Activated CD8-positive, alpha-beta memory T cell treated with anti-CD3 and anti-CD28 coated beads for 36 hours (primary cell): ENCODE data around the gene PRR29. TPM values are rescaled to one million over a fixed set of nuclear protein-coding genes. Genes with fewer than 3 reads are reported as not detected.

Experiments
- CTCF ChIA-PET: fragments of 350-600 bp; sonication (Branson Sonifier 250); formaldehyde crosslinking; loops from one replicate; lab custom pipeline; 2021; ENCODE audit warnings: antibody characterized with exemption; lab: Charles Lee
- POLR2A ChIA-PET: fragments of 350-600 bp; sonication (Branson Sonifier 250); formaldehyde crosslinking; loops from one replicate; lab custom pipeline; 2021; ENCODE audit warnings: antibody characterized with exemption; lab: Charles Lee
- total RNA-seq, 2 experiments: library from RNA; stranded (reverse); gene quantifications; one replicate each; pipeline ENCODE4 v1.2.3, GENCODE V29; 2021

Gene PRR29
- total RNA-seq, 2 experiments from 2014 or later = 0.59 to 0.67 TPM

DNA sequence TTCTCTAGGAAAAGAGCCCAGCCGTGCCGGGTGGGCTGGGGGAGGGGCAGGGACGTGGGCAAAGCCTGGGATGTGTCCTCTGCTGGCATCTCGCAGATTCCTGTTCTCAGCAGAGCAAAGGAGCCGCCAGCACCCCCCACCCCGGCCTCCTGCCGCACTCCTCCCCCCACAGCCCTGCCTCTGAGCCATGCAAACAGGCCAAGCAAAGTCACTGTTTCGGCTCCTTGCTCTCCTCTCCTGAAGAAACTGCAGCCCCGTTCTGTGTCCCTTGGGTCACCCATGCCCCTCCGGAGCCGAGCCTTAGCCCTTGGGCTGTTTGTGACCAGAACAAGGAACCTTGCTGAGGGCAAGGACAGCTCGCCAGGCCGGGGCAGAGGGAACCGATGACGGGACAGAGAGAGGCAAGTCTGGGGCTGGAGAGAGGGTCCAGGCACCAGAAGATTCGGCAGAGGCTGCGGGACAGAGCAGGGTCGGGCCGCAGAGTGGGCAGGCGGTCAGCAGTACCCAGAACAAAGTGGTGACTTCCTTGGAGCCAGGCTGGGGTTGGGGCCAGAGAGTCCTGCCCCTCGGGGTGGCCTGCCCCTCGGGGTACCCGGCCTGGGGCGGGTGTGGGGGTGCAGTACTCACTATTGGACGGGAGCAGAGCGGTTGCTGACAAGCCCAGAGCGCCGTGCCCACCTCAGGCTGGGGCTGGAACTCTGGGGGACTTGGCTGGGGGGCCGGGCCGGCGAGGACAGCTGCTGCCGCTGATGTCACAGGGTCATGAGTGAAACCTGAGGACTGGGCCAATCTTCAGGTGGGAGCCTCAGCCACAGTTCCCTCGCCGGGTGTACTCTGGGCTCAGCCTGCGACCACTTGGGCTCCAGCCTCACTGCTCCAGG, 9.2 kb upstream of the PRR29 start:
- ChIA-PET POLR2A (no interaction called here), CTCF (interaction anchor here (1.8 to 2.5 kb wide), 2 partner anchors 39 to 70 kb away, joined by 5 to 7 read pairs; no protein-coding TSS in a partner anchor)

DNA sequence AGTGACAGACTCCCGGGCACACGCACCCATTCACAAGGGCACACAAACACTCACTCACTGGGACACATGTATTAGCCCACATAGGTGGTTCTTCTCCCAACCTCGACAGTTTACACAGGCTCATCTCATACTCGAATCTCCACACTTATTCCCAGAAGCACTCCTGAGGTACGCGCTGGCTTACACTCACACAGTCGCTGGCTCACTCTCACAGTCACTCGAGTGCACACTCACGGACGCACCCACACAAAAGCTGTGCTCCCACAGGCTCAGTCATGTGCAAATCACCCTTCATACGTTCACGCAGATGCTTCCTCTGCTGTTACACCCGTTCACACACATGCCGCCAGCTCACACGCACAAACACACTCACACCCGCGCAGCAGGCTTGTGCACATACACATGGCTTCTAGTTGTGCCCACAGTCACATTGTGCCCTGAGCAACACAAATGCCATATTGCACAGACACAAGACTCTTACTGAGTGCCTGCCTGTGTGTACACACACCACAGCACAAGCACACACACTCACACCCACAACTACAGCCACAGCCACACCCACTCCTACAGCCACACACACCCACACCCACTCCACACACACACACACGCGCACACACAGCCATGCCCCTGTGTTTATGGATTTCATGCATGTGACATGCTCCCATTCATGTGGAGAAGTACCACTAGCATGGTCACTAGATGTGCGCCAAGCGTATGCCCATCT, 8.4 kb upstream of the PRR29 start:
- CTCF ChIA-PET = interaction anchor here (0.8 to 2.5 kb wide), 18 partner anchors 8 to 124 kb away, joined by 3 to 26 read pairs (median 4); partner anchors contain the start of genes CSHL1, GH1 and ICAM2
- POLR2A ChIA-PET = no interaction called here

DNA sequence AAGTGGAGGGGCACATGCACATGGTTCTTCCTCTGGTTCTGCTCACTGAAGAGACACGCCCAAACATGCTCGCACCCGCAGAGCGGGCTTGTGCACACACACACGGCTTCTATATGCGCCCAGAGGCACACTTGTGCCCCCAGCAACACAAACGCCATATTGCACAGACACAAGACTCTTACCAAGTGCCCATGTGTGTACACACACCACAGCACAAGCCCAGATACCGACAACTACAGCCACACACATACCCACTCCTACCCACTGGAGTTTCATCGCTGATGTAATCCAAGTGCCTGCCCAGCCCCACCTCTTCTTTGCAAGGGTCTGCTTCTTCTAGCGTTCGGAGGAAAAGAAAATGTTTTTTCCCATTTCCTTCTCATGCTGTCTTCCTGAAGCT, 6.5 kb upstream of the PRR29 start:
- POLR2A ChIA-PET = no interaction called here
- CTCF ChIA-PET = interaction anchor here (0.7 to 2.0 kb wide), 5 partner anchors 45 to 88 kb away, joined by 3 to 26 read pairs (median 4); partner anchors contain the start of gene GH1

DNA sequence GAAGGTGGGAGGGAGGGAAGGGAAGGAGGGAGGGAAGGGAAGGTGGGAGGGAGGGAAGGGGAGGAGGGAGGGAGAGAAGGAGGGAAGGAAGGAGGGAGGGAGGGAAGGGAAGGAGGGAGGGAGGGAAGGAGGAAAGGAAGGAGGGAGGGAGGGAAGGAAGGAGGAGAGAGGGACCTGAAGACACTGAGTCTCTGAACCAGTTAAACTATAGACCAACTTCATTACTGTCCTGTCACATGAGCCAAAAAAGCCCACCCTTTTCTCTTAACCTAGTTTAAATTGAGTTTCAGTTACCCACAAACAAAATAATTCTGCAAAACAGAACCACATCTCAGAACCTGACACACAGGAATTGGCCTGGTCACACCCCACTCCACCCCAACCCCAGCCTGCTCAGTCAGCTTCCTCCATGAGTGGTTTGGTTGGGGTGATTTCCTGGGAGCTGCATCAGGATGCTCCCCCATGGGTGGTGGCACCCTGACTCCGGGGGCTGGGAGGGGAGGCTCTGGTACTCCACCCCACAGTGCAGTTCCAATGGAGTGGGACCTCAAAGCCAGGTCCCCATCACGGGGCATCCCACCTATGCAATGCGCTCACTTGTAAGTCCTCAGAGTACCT, 4.7 kb upstream of the PRR29 start:
- ChIA-PET POLR2A (no interaction called here), CTCF (interaction anchor here (0.7 to 1.8 kb wide), 5 partner anchors 8 to 140 kb away, joined by 3 to 8 read pairs (median 4); partner anchors contain the start of gene ICAM2)

DNA sequence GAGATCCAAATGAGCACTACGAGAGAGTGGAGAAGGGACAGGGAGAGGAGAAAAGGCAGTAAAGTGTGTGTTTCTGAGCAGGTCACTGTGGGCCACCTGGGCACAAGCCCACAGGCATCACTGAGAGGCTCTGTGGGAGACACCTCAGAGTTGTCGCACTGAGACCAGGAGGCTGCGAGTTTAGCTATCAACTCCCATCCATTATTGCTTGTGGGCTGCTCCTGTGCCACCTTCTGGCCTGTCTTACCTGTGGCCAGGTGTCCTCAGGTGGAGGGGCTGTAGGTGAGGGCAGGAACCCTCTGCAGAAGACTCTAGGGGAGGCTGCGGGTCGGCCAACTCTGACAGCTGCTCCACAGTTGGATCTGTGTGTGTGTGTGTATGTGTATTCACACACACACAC, 2.5 kb upstream of the PRR29 start:
- POLR2A ChIA-PET = no interaction called here
- CTCF ChIA-PET = interaction anchor here (1.5 kb wide), 1 partner anchor 45 kb away, joined by 3 read pairs; no protein-coding TSS in a partner anchor

DNA sequence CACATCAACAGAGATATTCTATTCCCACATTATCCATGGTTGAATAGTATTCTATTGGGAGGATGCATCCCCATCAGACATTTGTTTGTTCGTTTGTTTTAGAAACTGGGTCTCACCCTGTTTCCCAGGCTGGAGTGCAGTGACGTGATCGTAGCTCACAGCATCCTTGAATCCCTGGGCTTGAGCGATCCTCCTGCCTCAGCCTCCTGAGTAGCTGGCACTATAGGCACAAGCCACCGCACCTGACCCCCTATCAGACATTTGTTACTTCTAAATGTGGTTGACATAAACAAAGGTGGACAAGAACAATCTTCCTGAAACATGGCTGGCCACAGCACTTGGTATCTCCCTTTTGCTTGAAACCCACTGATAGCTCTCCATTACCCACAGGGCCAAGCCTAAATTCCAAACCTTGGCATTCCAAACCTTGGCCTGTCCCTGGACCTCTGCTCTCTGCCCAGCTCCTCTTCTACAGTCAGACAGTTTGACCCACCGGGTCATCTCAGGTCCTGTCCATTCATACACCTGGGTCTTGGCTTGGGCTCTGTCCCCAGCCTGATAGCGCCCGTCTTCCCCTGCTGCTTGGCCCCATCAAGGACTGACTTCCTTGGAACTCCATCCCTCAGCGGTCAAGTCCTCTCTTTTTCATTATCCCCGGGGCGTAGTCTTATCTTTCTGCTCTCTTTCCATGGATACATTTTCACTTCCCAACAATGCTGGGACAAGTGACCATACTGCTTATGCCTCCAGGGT, 1.5 kb upstream of the PRR29 start:
- ChIA-PET CTCF (interaction anchor here (1.3 to 2.6 kb wide), 3 partner anchors 29 to 77 kb away, joined by 3 to 11 read pairs (median 5); no protein-coding TSS in a partner anchor), POLR2A (no interaction called here)

DNA sequence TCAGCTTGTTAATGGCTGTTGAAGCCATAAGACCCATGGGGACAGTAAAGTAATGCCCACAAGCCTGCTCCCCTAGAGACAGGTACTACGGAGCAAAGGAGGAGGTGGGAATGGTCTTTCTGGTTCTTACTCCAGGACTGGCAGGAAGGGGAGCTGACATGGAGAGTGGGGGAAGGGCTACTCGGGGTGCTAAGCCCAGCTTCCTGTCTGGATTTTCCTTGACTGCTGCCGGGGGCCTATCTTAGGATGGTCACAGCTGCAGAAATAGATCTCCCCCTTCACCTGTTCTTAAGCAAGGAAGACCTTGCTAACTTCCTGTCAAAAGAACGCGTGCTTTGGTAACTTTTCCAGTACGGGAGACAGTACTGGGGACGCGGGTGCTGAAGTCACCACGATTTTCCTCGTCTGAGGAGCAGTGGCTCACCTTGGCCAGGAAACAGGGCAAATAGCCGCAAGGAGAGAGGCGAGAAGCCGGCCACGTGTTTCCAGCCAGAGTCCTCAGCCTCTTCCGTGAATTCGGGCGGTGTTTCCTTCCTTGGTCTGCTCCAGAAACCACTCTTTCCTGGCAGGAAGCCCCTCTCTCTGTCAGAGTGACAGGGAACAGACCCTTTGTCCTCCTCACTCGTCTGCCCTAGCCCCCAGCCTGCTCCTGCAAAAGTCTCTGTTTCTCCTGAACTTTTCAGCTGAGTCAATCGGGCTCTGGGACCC, 656 bp upstream of the PRR29 start:
- POLR2A ChIA-PET = interaction anchor here (2.6 kb wide), 1 partner anchor 23 kb away, joined by 14 read pairs; the partner anchor contains the start of gene ICAM2
- CTCF ChIA-PET = interaction anchor here (1.1 to 2.6 kb wide), 4 partner anchors 28 to 78 kb away, joined by 3 to 11 read pairs (median 4); no protein-coding TSS in a partner anchor

DNA sequence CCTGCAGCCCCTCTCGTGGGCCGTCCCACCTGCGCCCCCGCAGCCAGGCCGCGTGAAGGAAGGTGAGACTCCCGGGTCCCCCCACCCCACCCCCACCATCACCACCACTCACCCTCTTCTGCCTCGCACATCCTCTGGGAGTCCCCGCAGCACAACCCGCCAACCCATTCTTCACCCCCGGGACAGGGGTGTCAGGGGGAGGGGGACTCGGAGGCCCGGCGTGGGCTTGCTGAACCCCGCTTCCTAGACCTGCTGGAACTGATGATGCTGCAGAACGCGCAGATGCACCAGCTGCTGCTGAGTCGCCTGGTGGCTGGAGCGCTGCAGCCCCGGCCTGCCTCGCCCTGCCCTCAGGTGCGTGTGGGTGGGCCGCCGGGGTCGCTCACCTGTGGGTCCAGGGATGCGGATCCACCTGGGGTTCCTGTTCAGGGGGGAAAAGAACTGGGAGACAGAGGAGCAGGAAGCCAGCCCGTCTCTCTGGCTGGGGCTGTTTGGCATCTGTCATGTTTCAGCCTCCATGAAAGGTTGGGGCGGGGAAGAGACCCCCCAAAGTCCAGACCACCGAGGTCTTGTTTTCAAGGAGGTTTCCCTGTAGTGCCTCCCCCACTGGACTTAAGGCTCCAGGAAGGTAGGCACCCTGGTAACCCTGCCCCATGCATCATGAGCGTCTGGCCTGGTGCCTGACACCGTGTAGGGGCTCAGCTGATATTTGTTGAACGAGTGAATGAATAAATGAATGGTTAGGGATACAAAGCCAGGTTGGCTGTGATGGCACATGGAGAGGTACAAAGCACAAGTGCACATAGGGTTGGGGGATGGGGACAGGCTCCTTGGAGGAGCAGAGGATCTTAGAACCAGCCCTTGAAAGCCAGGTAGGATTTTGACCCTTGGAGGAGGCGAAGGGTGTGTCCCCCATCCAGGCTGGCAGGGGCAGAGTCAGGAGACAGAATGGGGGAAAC, 849 bp downstream of the PRR29 start:
- ChIA-PET CTCF (interaction anchor here (0.5 to 2.6 kb wide), 7 partner anchors 8 to 147 kb away, joined by 3 to 11 read pairs (median 4); partner anchors contain the start of gene ICAM2), POLR2A (interaction anchor here (0.6 to 2.6 kb wide), 2 partner anchors 19 to 21 kb away, joined by 4 to 14 read pairs; partner anchors contain the start of gene ICAM2)

DNA sequence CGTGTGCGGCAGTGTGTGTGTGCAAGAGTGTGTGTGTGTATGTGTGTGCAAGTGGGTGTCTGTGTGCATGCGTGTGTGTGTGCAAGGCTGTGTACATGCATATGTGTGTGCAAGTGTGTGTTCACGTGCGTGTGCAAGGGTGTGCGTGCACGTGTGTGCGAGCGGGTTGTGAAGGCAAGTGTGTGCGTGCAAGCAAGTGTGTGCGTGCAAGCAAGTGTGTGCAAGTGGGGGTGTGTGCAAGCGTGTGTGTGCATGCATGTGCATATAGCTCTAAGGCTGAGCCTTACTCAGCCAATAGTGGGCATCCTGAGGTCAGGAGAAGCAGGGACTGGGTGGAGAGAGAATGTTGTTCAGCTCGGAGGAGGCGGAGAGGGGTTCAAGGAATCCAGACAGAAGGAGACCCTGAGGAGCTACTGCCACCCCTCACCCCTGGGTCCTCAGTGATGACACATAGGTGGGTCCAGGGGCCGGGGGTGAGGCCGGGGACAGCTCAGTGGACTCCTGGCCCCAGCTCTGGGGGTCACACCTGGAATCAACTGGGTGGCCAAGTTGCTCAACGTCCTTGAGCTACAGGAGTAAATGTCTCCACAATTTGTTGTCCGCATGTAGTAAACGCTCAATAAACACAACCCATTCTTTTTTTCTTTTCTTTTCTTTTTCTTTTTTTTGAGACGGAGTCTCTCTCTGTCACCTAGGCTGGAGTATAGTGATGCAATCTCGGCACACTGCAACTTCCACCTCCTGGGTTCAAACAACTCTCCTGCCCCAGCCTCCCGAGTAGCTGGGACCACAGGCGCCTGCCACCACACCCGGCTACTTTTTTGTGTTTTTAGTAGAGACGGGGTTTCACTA, 1.8 kb downstream of the PRR29 start:
- ChIA-PET CTCF (interaction anchor here (0.9 to 2.2 kb wide), 3 partner anchors 9 to 146 kb away, joined by 3 to 9 read pairs (median 3); partner anchors contain the start of gene ICAM2), POLR2A (interaction anchor here (0.6 to 2.6 kb wide), 2 partner anchors 19 to 20 kb away, joined by 4 to 14 read pairs; partner anchors contain the start of gene ICAM2)

DNA sequence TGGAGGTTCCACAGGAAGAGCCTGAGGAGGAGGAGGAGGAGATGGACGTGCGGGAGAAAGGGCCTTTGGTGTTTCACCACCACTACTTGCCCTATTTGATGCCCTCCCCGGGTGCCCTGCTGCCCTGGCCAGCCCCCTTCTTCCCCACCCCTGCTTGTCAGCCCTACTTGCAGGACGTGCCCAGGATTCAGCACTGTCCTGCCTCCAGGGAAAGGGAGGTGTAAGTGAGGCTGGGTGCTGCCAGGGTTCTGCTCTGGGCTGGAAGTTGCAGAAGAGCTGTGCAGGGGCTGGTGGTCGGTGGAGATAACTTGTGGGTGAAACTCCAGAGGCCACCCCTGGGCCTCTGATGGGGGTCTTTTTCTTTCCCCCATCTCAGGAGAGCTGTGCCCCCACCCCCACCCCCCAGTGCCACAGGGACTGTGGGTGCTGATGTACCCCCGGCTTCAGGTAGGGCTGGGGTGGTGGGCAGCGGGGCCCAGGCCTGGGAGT, 3.0 kb downstream of the PRR29 start:
- CTCF ChIA-PET = interaction anchor here (1.2 kb wide), 2 partner anchors 10 to 11 kb away, joined by 3 to 4 read pairs; no protein-coding TSS in a partner anchor
- POLR2A ChIA-PET = interaction anchor here (0.7 kb wide), 1 partner anchor 98 kb away, joined by 7 read pairs; no protein-coding TSS in a partner anchor

DNA sequence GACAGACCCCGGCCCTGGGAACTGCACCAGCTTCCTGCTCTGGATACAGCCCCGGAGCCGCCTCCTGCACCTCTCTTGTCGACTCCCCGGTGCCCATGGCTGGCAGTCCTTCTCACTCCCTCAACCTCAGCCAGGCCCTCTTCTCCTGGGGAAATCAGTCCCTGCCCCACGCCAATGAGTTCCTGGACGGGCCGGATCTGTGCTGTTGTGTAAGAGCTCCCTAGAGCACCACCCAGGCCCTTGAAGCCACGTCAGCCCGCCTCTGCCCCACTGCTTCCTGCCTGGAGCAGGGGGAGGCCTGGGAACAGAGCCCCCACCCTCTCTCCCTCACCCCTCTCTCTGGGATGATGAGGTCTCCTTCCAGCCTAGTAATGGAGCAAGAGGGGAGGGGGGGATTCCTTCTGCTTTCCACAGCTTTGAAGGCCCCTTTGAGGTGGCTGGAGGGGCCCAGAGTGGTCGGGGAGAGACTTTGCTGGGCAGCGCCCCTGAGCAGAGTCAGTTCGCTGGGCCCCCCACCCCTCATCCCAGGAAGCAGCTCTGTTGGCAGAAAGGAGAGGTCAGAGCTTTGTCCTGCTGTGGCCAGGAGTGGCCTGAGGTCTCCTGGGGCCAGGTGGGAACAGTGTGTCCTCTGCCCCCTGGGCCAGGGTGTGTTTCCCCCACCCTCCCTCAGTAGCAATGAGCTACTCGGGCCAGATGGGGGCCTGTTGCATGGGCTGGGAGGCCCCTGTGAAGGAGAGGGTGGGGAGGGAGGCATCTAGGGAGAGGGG, 3.8 kb downstream of the PRR29 start:
- CTCF ChIA-PET = interaction anchor here (0.9 to 1.2 kb wide), 3 partner anchors 9 to 11 kb away, joined by 3 to 4 read pairs (median 4); no protein-coding TSS in a partner anchor
- POLR2A ChIA-PET = no interaction called here

DNA sequence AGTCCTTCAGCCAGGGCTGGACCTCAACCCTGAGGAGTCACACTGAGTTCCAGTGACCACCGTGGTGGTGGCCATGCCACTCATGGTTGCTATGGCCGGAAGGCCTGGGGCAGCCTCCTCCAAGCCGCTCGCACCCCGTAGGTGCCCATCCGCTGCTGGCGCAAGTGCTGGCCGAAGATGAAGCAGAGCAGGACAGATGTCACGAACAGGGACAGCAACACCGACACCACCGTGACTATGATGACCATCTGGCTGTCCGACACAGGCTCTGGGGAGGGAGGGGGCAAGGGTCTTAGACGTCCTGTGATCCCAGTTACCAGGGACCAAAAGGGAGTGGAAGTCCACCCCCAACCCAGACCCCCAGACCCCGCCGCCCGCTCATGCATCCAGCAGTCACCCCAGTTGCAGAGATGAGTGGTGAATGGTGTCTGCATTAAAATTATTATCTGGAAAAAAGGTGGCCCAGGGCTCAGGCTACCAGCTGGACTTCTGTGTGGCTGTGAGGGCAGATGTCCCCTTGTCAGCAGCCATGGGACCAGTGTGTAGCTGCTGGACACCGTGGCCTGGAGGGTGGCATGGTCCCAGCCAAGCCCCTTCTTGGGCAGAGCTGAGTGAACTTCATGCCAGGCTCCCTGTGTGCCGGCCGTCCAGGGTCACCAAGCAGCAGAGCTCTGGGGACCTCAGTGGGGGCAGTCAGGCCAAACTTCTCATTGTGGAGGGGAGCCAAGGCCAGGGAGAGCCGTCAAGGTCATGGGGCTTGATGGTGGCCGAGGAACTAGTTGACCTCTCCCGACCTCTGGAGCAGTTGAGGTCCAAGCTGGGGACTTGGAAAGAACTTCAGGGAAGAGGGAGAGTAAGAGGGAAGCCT, 4.7 kb downstream of the PRR29 start:
- CTCF ChIA-PET = no interaction called here
- POLR2A ChIA-PET = no interaction called here

DNA sequence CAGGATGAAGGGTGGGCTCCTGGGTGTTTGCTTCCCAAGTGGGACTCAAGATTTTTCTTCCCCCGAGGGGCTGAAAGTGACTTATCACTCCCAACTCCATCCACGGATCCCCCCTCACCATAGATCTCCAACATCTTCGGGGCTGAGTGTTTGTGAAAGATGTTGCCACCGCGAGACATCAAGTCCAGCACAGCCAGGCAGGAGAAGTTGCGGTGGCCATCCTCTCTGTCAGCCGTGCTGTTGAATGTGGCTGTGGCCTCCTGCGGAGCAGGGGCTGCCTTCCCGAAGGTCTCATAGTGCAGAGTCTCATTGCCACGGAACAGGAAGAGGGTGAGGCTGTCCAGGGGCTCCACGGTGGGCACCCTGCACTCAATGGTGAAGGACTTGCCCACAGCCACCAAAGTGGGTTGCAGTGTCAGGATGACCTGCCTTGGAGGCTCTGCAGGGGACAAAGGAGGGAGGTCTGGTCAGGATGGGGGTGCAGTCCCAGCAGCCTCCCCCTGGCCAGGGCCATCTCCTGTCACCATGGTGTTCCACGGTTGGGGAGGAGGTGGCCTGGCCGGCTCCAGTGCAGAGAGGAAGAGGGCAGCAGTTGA, 5.5 kb downstream of the PRR29 start:
- POLR2A ChIA-PET = no interaction called here
- CTCF ChIA-PET = no interaction called here
